GM21367 (cell line): ENCODE results near the gene MGMT.
"Not testable (repeated sequence)": the region's sequence is repeated elsewhere in the genome, so short reads cannot be mapped to it uniquely, and the experiment has no call there.

Source experiments
- ATAC-seq: cut with Tn5 transposase; IDR thresholded peaks from one replicate; pipeline ENCODE4 v1.9.1; 2021; ENCODE audit not compliant: unreplicated experiment

The MGMT gene

DNA sequence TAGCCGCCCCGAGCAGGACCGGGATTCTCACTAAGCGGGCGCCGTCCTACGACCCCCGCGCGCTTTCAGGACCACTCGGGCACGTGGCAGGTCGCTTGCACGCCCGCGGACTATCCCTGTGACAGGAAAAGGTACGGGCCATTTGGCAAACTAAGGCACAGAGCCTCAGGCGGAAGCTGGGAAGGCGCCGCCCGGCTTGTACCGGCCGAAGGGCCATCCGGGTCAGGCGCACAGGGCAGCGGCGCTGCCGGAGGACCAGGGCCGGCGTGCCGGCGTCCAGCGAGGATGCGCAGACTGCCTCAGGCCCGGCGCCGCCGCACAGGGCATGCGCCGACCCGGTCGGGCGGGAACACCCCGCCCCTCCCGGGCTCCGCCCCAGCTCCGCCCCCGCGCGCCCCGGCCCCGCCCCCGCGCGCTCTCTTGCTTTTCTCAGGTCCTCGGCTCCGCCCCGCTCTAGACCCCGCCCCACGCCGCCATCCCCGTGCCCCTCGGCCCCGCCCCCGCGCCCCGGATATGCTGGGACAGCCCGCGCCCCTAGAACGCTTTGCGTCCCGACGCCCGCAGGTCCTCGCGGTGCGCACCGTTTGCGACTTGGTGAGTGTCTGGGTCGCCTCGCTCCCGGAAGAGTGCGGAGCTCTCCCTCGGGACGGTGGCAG is at the start of gene MGMT:
TSS of gene MGMT (plus strand) at position 539 of the 656 bp plus-strand sequence.
- ATAC-seq, result peak; percentile 92

GRCh38 chr10:129417870-129418269 is 49.2 kb upstream of the MGMT start:
- ATAC-seq, result no peak

GRCh38 chr10:129418496-129419225 is 48.4 kb upstream of the MGMT start:
- no peak for ATAC-seq

DNA sequence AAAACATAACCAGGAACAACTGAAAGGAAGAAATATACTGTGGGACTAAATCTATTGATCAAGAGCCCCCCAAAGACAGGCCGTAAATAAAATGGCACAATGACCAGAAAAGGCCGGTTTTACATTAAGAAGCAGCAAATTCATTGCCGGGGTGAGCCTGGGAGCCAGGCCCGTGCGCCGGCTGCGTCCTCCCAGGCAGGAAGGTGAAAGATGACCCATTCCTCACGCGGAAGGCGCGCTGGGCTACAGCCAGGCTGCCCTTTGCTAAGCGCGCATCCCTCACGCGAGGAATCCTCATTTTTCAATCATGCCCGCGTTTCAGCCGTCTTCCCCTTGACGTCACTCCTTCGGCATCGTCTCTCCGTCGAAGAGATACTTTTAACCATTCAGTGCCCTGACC is 47.6 kb upstream of the MGMT start:
- ATAC-seq, result no peak

GRCh38 chr10:129421399-129422010 is 45.5 kb upstream of the MGMT start:
- no peak for ATAC-seq

GRCh38 chr10:129424978-129425377 is 42.1 kb upstream of the MGMT start:
- no peak for ATAC-seq

- no peak for ATAC-seq
Observed at GRCh38 chr10:129426606-129427005, 40.4 kb upstream of the MGMT start.

DNA sequence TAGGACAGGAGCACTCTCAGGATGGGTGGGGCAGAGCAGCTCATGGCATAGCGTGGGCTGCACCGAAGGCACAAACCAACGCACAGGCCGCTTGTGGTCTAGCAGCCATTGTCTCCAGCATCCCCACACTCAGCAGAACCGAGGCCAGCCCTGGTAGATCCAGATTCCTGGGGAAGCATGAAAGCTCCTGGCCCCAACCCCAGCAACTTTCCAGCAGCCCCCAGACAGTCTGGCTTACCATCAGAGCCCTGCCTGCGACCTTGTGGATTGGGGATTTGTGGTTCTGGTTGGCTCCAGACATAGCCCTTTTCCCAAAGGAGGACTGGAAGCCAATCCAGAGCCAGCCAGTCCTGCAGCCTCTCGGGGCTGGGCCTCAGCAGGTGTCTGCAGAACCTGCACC is 33.8 kb upstream of the MGMT start:
- ATAC-seq, result no peak

GRCh38 chr10:129435724-129436123 is 31.3 kb upstream of the MGMT start:
- ATAC-seq, result not testable (repeated sequence)

- no peak for ATAC-seq
Observed at GRCh38 chr10:129438024-129438423, 29.0 kb upstream of the MGMT start.

DNA sequence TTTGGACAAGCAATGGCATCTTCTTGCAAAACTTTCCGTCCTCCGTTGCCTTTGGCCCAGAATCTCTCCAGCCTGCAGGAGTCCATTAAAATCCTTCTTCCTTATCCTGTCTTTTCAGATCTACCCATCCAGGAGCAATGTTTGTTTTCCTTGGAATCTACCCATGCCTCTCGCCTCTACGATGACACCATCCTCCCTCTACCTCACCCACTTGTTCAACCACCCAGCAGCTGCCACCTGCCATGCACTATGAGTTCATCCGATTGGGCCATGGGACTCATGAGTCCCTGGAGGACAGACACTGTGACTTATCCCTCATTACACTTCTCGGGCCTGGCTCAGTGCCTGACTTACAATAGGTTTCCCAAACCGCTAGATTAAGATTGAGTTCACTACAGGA is 26.8 kb upstream of the MGMT start:
- ATAC-seq, result no peak

- no peak for ATAC-seq
Observed at GRCh38 chr10:129440722-129441316, 26.2 kb upstream of the MGMT start.

- no peak for ATAC-seq
Observed at GRCh38 chr10:129441372-129442009, 25.6 kb upstream of the MGMT start.

GRCh38 chr10:129442866-129443265 is 24.2 kb upstream of the MGMT start:
- no peak for ATAC-seq

- no peak for ATAC-seq
Observed at GRCh38 chr10:129444359-129444758, 22.7 kb upstream of the MGMT start.

GRCh38 chr10:129445436-129446182 is 21.4 kb upstream of the MGMT start:
- no peak for ATAC-seq

- ATAC-seq, result no peak
Observed at GRCh38 chr10:129446183-129446581, 20.9 kb upstream of the MGMT start.

- no peak for ATAC-seq
Observed at GRCh38 chr10:129447486-129447885, 19.6 kb upstream of the MGMT start.

GRCh38 chr10:129448086-129448485 is 19.0 kb upstream of the MGMT start:
- ATAC-seq, result no peak

GRCh38 chr10:129448539-129448938 is 18.5 kb upstream of the MGMT start:
- no peak for ATAC-seq

DNA sequence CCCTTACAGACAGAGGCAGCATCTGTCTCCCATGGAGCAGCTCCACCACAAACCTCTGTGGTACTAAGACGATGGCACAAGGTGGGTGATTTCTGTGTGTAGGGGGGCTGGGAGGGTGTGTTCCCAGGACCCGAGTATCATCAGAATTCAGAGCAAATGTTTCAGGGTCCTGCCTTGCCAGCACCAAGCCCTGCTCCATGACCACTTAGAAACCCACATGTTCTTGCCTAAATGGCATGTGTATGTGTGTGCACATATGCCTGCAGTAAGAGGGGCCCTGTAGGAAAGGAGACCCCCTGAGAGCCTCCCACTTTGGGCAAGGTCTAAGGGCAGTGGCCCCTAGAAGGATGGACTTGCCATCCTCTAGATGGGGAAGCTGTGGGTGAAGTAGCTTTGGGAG is 17.1 kb upstream of the MGMT start:
- no peak for ATAC-seq
